HepG2 (cell line): ENCODE results near the gene ECPAS. TPM values are rescaled to one million over a fixed set of nuclear protein-coding genes. Genes with fewer than 3 reads are reported as not detected.
A peak's percentile ranks its signal among the peaks of the same experiment; 100 is the strongest.

Source experiments
- DMAP1 ChIP-seq: IDR thresholded peaks from 2 replicates; pipeline ENCODE4 v1.6.1; 2016
- HDAC2 ChIP-seq: sonication (generic); formaldehyde crosslinking; IDR thresholded peaks from 2 replicates; pipeline ENCODE4 v1.4.0; 2020; ENCODE audit warnings: missing genetic modification reagents
- KLF16 ChIP-seq, 2 experiments: sonication (generic) in 1 of 2; formaldehyde crosslinking in 1 of 2; IDR thresholded peaks; 2 replicates each; pipeline versions ENCODE4 v1.6.1 to v1.8.0; 2016 to 2023; ENCODE audit warnings: missing genetic modification reagents in 2 of 2, missing compliant biosample characterization in 1 of 2
- KLF6 ChIP-seq: IDR thresholded peaks from 2 replicates; pipeline ENCODE4 v1.8.0; 2016; ENCODE audit warnings: missing biosample characterization, missing genetic modification reagents
- KMT2A ChIP-seq: sonication (generic); formaldehyde crosslinking; IDR thresholded peaks from 2 replicates; pipeline ENCODE4 v1.4.0; 2020; ENCODE audit warnings: missing genetic modification reagents
- MED8 ChIP-seq: sonication (generic); formaldehyde crosslinking; IDR thresholded peaks from 2 replicates; pipeline ENCODE4 v1.8.1; 2023; ENCODE audit warnings: mild to moderate bottlenecking, missing genetic modification reagents; ENCODE audit not compliant: insufficient replicate concordance
- MXD1 ChIP-seq: sonication (generic); formaldehyde crosslinking; IDR thresholded peaks from 2 replicates; pipeline ENCODE4 v1.4.0; 2020; ENCODE audit warnings: mild to moderate bottlenecking, missing genetic modification reagents
- MXD3 ChIP-seq: IDR thresholded peaks from 2 replicates; pipeline ENCODE4 v1.6.1; 2016; ENCODE audit warnings: mild to moderate bottlenecking, missing biosample characterization, missing genetic modification reagents
- PRMT3 ChIP-seq: sonication (generic); formaldehyde crosslinking; IDR thresholded peaks from 2 replicates; pipeline ENCODE4 v1.8.1; 2022; ENCODE audit warnings: low read depth, mild to moderate bottlenecking, moderate library complexity, missing genetic modification reagents, borderline replicate concordance
- RBM39 ChIP-seq: fragments of 200-400 bp; formaldehyde crosslinking; IDR thresholded peaks from one replicate; pipeline ENCODE4 v1.6.1; 2018; ENCODE audit warnings: antibody characterized with exemption, mild to moderate bottlenecking, low read depth, low read length; ENCODE audit not compliant: poor library complexity, severe bottlenecking
- XRCC5 ChIP-seq: fragments of 200-400 bp; formaldehyde crosslinking; optimal IDR thresholded peaks from 2 replicates; pipeline ENCODE3; 2017; ENCODE audit warnings: mild to moderate bottlenecking, low read length
- YY1 ChIP-seq: IDR thresholded peaks from 2 replicates; pipeline ENCODE4 v1.6.1; 2011; ENCODE audit warnings: low read length, low read depth, moderate library complexity, mild to moderate bottlenecking; ENCODE audit not compliant: insufficient read depth, insufficient replicate concordance
- ZFP90 ChIP-seq: sonication (generic); formaldehyde crosslinking; IDR thresholded peaks from 2 replicates; pipeline ENCODE4 v1.8.0; 2022; ENCODE audit warnings: missing genetic modification reagents, mild to moderate bottlenecking, inconsistent platforms, borderline replicate concordance
- ZGPAT ChIP-seq: IDR thresholded peaks from 2 replicates; pipeline ENCODE4 v1.6.1; 2016; ENCODE audit warnings: mild to moderate bottlenecking
- ZNF761 ChIP-seq: sonication (generic); formaldehyde crosslinking; conservative IDR thresholded peaks from 2 replicates; pipeline ENCODE4 v1.4.0; 2020; ENCODE audit warnings: mild to moderate bottlenecking, missing genetic modification reagents
- ZNF773 ChIP-seq: sonication (generic); formaldehyde crosslinking; IDR thresholded peaks from 2 replicates; pipeline ENCODE4 v1.4.0; 2020; ENCODE audit warnings: missing genetic modification reagents, borderline replicate concordance
- ZNF784 ChIP-seq: sonication (generic); formaldehyde crosslinking; IDR thresholded peaks from 2 replicates; pipeline ENCODE4 v1.5.1; 2020; ENCODE audit warnings: missing genetic modification reagents, mild to moderate bottlenecking, borderline replicate concordance
- ZNF790 ChIP-seq: sonication (generic); formaldehyde crosslinking; IDR thresholded peaks from 2 replicates; pipeline ENCODE4 v1.8.0; 2022; ENCODE audit warnings: missing genetic modification reagents, mild to moderate bottlenecking, borderline replicate concordance
- polyA plus RNA-seq, 8 experiments: library from polyadenylated mRNA; depleted of rRNA in 3 of 8; stranded (reverse) in 7 of 8; unstranded in 1 of 8; fragments of >200 nt; fragmentation: Illumina TruSeq in 4 of 8; extraction: Trizol in 4 of 8; gene quantifications; 2 replicates each; pipeline versions ENCODE4 v1.2.1 to v1.2.3, GENCODE V29; 2011 to 2016; ENCODE audit warnings: low read depth in 4 of 8, missing spikeins in 1 of 8, mixed read lengths in 1 of 8; ENCODE audit not compliant: insufficient read depth in 1 of 8
- total RNA-seq, 5 experiments: library from RNA; depleted of rRNA; stranded (reverse); fragments of >200 nt; fragmentation: Illumina TruSeq; extraction: Trizol; gene quantifications; 2 replicates each; pipeline ENCODE4 v1.2.3, GENCODE V29; 2016; ENCODE audit warnings: low read depth in 1 of 5
- TF ChIP-seq, protein P1 (sequence below): sonication (generic); formaldehyde crosslinking; IDR thresholded peaks from 2 replicates; pipeline ENCODE4 v1.8.0; 2022; ENCODE audit warnings: missing genetic modification reagents, mild to moderate bottlenecking, inconsistent platforms, borderline replicate concordance
- TF ChIP-seq, protein P2 (sequence below): sonication (generic); formaldehyde crosslinking; IDR thresholded peaks from 2 replicates; pipeline ENCODE4 v1.4.0; 2020; ENCODE audit warnings: missing genetic modification reagents; ENCODE audit errors: not compliant biosample characterization
- TF ChIP-seq, protein P3 (sequence below): IDR thresholded peaks from 2 replicates; pipeline ENCODE4 v1.6.1; 2016; ENCODE audit warnings: control low read depth

ECPAS gene
- total and polyA plus RNA-seq, 2 of the 13 experiments (the other 11 are each of a cell fraction or from before 2014, with no cell fraction given): 35.3 to 58.0 TPM

DNA sequence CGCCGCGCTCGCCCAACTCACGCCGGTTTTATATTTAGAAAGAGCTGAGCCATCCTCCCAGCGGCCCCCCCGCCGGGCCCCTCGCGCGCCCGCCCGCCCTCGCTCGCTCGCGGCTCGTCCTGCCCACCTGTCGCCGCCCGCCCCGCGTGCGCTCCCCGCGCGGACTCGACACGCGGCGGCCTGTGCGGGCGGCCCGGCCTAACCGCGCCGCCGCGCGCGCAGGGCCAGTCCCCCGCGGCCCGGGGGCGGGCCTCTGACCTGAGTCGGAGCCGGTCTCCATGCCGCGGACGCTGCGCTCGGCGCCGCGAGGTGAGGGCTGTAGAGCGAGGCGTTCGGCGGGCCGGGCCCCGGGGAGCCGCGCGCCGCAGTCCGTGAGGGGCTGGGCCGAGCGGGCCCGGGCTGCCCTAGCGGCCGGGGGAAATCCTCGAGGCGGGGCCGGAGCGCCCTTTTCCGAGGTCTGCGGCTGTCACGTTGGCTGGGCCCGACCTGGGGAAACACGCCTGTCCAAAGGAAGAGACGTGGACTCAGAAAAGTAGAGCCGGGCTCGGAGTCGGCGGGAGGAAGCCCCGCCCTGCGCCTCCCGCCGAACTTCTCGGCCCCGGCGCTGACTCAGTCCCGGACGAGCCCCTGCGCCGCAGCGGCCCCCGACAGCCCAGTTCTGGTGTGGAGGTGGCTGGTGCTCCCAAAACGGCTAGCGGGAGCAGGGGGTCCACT is at the start of gene ECPAS (continued):
- TF ChIP-seq RBM39 (peak; percentile 68), ZNF784 (CRISPR knock-in tag) (no peak), ZNF790 (CRISPR knock-in tag) (no peak), YY1 (peak; percentile 27), MED8 (CRISPR knock-in tag) (no peak), MXD3 (CRISPR knock-in tag) (peak; percentile 50; the same call in 1 of the 2 replicates), ZFP90 (CRISPR knock-in tag) (peak; percentile 33; the same call in 1 of the 2 replicates), KLF6 (CRISPR knock-in tag) (0 out of 2 replicates have a peak, but pooled peaks have one; percentile 25), PRMT3 (CRISPR knock-in tag) (0 out of 2 replicates have a peak, but pooled peaks have one; percentile 36), ZNF761 (CRISPR knock-in tag) (0 out of 2 replicates have a peak, but pooled peaks have one; percentile 32), KLF16 (CRISPR knock-in tag; IDR thresholded peaks at IDR 0.05) (peak in 1 of 2 experiments; percentile 46; a peak in 1 of 4 replicates), HDAC2 (peak; percentile 35), ZNF773 (CRISPR knock-in tag) (peak; percentile 24; the same call in 1 of the 2 replicates), KMT2A (CRISPR knock-in tag) (peak; percentile 68; the same call in 1 of the 2 replicates), ZGPAT (CRISPR knock-in tag) (peak; percentile 76; the same call in 1 of the 2 replicates), DMAP1 (peak; percentile 60; the same call in 1 of the 2 replicates), XRCC5 (peak; percentile 72), MXD1 (CRISPR knock-in tag) (peak; percentile 43; the same call in 1 of the 2 replicates)
- TF ChIP-seq, protein P1, sequence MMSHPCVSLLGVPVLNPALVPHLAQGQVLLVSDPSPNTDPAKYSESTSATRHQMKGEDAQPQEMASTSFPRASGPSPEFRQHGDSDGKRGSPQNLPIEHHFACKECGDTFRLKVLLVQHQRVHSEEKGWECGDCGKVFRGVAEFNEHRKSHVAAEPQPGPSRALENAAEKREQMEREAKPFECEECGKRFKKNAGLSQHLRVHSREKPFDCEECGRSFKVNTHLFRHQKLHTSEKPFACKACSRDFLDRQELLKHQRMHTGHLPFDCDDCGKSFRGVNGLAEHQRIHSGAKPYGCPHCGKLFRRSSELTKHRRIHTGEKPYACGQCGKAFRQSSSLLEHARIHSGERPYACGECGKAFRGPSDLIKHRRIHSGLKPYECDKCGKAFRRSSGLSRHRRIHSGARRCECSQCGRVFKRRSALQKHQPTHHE (CRISPR knock-in tag): 0 out of 2 replicates have a peak, but pooled peaks have one; percentile 43
- TF ChIP-seq, protein P2, sequence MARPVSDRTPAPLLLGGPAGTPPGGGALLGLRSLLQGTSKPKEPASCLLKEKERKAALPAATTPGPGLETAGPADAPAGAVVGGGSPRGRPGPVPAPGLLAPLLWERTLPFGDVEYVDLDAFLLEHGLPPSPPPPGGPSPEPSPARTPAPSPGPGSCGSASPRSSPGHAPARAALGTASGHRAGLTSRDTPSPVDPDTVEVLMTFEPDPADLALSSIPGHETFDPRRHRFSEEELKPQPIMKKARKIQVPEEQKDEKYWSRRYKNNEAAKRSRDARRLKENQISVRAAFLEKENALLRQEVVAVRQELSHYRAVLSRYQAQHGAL (CRISPR knock-in tag): no peak
- TF ChIP-seq, protein P3, sequence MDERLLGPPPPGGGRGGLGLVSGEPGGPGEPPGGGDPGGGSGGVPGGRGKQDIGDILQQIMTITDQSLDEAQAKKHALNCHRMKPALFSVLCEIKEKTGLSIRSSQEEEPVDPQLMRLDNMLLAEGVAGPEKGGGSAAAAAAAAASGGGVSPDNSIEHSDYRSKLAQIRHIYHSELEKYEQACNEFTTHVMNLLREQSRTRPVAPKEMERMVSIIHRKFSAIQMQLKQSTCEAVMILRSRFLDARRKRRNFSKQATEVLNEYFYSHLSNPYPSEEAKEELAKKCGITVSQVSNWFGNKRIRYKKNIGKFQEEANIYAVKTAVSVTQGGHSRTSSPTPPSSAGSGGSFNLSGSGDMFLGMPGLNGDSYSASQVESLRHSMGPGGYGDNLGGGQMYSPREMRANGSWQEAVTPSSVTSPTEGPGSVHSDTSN (CRISPR knock-in tag): no peak
